ENCODE data around the gene MEIOSIN. TPM values are rescaled to one million over a fixed set of nuclear protein-coding genes. Genes with fewer than 3 reads are reported as not detected.
"Not testable (repeated sequence)": the region's sequence is repeated elsewhere in the genome, so short reads cannot be mapped to it uniquely, and the experiment has no call there.

Gene MEIOSIN
- total RNA-seq, 1 donor from 2014 or later, result not detected

GRCh38 chr19:45739498-45740439 lies 6.5 kb downstream of the MEIOSIN start:
- H3K9me3 Mint-ChIP-seq, result no peaks in the 10 kb centered on the region
- no peak for DNase-seq (ENCODE audit: low spot score)
- H3K27ac Mint-ChIP-seq, result no peak overlapping the region
- H3K36me3 Mint-ChIP-seq (ENCODE audit: low read depth), result no peaks in the 10 kb centered on the region
- intact Hi-C loops (cut with micrococcal nuclease), result no loop called here
- H3K27me3 Mint-ChIP-seq (ENCODE audit: insufficient read depth), result peaks cover 14% of the 10 kb centered on the region
- H3K4me3 Mint-ChIP-seq, result no peak overlapping the region
- H3K4me1 Mint-ChIP-seq (ENCODE audit: low read depth), result no peaks in the 10 kb centered on the region

- H3K4me3 Mint-ChIP-seq, result no peak overlapping the region
- H3K9me3 Mint-ChIP-seq, result no peaks in the 10 kb centered on the region
- no peak overlapping the region for H3K27ac Mint-ChIP-seq
- DNase-seq (ENCODE audit: low spot score), result no peak
- intact Hi-C loops (cut with micrococcal nuclease), result no loop called here
- H3K27me3 Mint-ChIP-seq (ENCODE audit: insufficient read depth), result peaks cover 26% of the 10 kb centered on the region
- no peaks in the 10 kb centered on the region for H3K4me1 Mint-ChIP-seq (ENCODE audit: low read depth)
- H3K36me3 Mint-ChIP-seq (ENCODE audit: low read depth), result no peaks in the 10 kb centered on the region
These were observed 9.7 kb downstream of the MEIOSIN start for GRCh38 chr19:45742969-45743368.

GRCh38 chr19:45745606-45746005 lies 12.4 kb downstream of the MEIOSIN start:
- DNase-seq (ENCODE audit: low spot score), result no peak
- no peaks in the 10 kb centered on the region for H3K36me3 Mint-ChIP-seq (ENCODE audit: low read depth)
- H3K27ac Mint-ChIP-seq, result no peak overlapping the region
- H3K9me3 Mint-ChIP-seq, result no peaks in the 10 kb centered on the region
- no peaks in the 10 kb centered on the region for H3K4me1 Mint-ChIP-seq (ENCODE audit: low read depth)
- H3K4me3 Mint-ChIP-seq, result no peak overlapping the region
- H3K27me3 Mint-ChIP-seq (ENCODE audit: insufficient read depth), result peaks cover 22% of the 10 kb centered on the region
- intact Hi-C loops (cut with micrococcal nuclease), result no loop called here

GRCh38 chr19:45746866-45747265 lies 13.6 kb downstream of the MEIOSIN start:
- DNase-seq (ENCODE audit: low spot score), result no peak
- intact Hi-C loops (cut with micrococcal nuclease), result no loop called here
- H3K4me1 Mint-ChIP-seq (ENCODE audit: low read depth), result no peaks in the 10 kb centered on the region
- H3K36me3 Mint-ChIP-seq (ENCODE audit: low read depth), result no peaks in the 10 kb centered on the region
- H3K4me3 Mint-ChIP-seq, result no peak overlapping the region
- no peaks in the 10 kb centered on the region for H3K9me3 Mint-ChIP-seq
- no peak overlapping the region for H3K27ac Mint-ChIP-seq
- H3K27me3 Mint-ChIP-seq (ENCODE audit: insufficient read depth), result peaks cover 22% of the 10 kb centered on the region

GRCh38 chr19:45747513-45747912 lies 14.3 kb downstream of the MEIOSIN start:
- Mint-ChIP-seq H3K27me3 (ENCODE audit: insufficient read depth) (peaks cover 22% of the 10 kb centered on the region), H3K4me1 (ENCODE audit: low read depth) (no peaks in the 10 kb centered on the region), H3K4me3 (no peak overlapping the region), H3K9me3 (no peaks in the 10 kb centered on the region), H3K27ac (no peak overlapping the region), H3K36me3 (ENCODE audit: low read depth) (no peaks in the 10 kb centered on the region)
- intact Hi-C loops (cut with micrococcal nuclease), result no loop called here
- no peak for DNase-seq (ENCODE audit: low spot score)

GRCh38 chr19:45751483-45751882 lies 18.2 kb downstream of the MEIOSIN start:
- H3K27me3 Mint-ChIP-seq (ENCODE audit: insufficient read depth); H3K9me3 Mint-ChIP-seq; DNase-seq (ENCODE audit: low spot score); intact Hi-C loops (cut with micrococcal nuclease); H3K36me3 Mint-ChIP-seq (ENCODE audit: low read depth); H3K27ac Mint-ChIP-seq; H3K4me3 Mint-ChIP-seq; H3K4me1 Mint-ChIP-seq (ENCODE audit: low read depth): not testable (repeated sequence)

GRCh38 chr19:45752639-45753038 lies 19.4 kb downstream of the MEIOSIN start:
- Mint-ChIP-seq H3K27ac (no peak overlapping the region), H3K4me3 (no peak overlapping the region), H3K4me1 (ENCODE audit: low read depth) (no peaks in the 10 kb centered on the region), H3K36me3 (ENCODE audit: low read depth) (no peaks in the 10 kb centered on the region), H3K9me3 (no peaks in the 10 kb centered on the region), H3K27me3 (ENCODE audit: insufficient read depth) (no peaks in the 10 kb centered on the region)
- no peak for DNase-seq (ENCODE audit: low spot score)
- intact Hi-C loops (cut with micrococcal nuclease), result no loop called here

GRCh38 chr19:45753548-45753947 lies 20.3 kb downstream of the MEIOSIN start:
- H3K27ac Mint-ChIP-seq, result no peak overlapping the region
- no peak overlapping the region for H3K4me3 Mint-ChIP-seq
- H3K9me3 Mint-ChIP-seq, result no peaks in the 10 kb centered on the region
- H3K4me1 Mint-ChIP-seq (ENCODE audit: low read depth), result no peaks in the 10 kb centered on the region
- no peaks in the 10 kb centered on the region for H3K27me3 Mint-ChIP-seq (ENCODE audit: insufficient read depth)
- H3K36me3 Mint-ChIP-seq (ENCODE audit: low read depth), result no peaks in the 10 kb centered on the region
- DNase-seq (ENCODE audit: low spot score), result no peak
- intact Hi-C loops (cut with micrococcal nuclease), result no loop called here

- Mint-ChIP-seq H3K9me3 (no peaks in the 10 kb centered on the region), H3K4me3 (no peak overlapping the region), H3K27ac (no peak overlapping the region), H3K36me3 (ENCODE audit: low read depth) (no peaks in the 10 kb centered on the region), H3K4me1 (ENCODE audit: low read depth) (no peaks in the 10 kb centered on the region), H3K27me3 (ENCODE audit: insufficient read depth) (peaks cover 1% of the 10 kb centered on the region)
- intact Hi-C loops (cut with micrococcal nuclease), result no loop called here
- DNase-seq (ENCODE audit: low spot score), result no peak
These were observed 21.1 kb downstream of the MEIOSIN start for GRCh38 chr19:45754323-45754722.

- DNase-seq (ENCODE audit: low spot score), result no peak
- Mint-ChIP-seq H3K9me3 (no peaks in the 10 kb centered on the region), H3K4me3 (no peak overlapping the region), H3K36me3 (ENCODE audit: low read depth) (no peaks in the 10 kb centered on the region), H3K27me3 (ENCODE audit: insufficient read depth) (peaks cover 7% of the 10 kb centered on the region), H3K4me1 (ENCODE audit: low read depth) (no peaks in the 10 kb centered on the region), H3K27ac (no peak overlapping the region)
- intact Hi-C loops (cut with micrococcal nuclease), result no loop called here
These were observed 24.5 kb downstream of the MEIOSIN start for GRCh38 chr19:45757695-45758094.

GRCh38 chr19:45758921-45759320 lies 25.7 kb downstream of the MEIOSIN start:
- Mint-ChIP-seq H3K9me3 (no peaks in the 10 kb centered on the region), H3K27me3 (ENCODE audit: insufficient read depth) (peaks cover 7% of the 10 kb centered on the region), H3K36me3 (ENCODE audit: low read depth) (no peaks in the 10 kb centered on the region), H3K4me3 (no peak overlapping the region), H3K4me1 (ENCODE audit: low read depth) (no peaks in the 10 kb centered on the region), H3K27ac (no peak overlapping the region)
- intact Hi-C loops (cut with micrococcal nuclease), result no loop called here
- no peak for DNase-seq (ENCODE audit: low spot score)

- Mint-ChIP-seq H3K36me3 (ENCODE audit: low read depth) (no peaks in the 10 kb centered on the region), H3K27me3 (ENCODE audit: insufficient read depth) (peaks cover 22% of the 10 kb centered on the region), H3K9me3 (no peaks in the 10 kb centered on the region), H3K27ac (no peak overlapping the region), H3K4me3 (no peak overlapping the region), H3K4me1 (ENCODE audit: low read depth) (no peaks in the 10 kb centered on the region)
- no peak for DNase-seq (ENCODE audit: low spot score)
- intact Hi-C loops (cut with micrococcal nuclease), result no loop called here
These were observed 28.5 kb downstream of the MEIOSIN start for GRCh38 chr19:45761714-45762113.

- Mint-ChIP-seq H3K27me3 (ENCODE audit: insufficient read depth) (peaks cover 26% of the 10 kb centered on the region), H3K9me3 (no peaks in the 10 kb centered on the region), H3K4me1 (ENCODE audit: low read depth) (no peaks in the 10 kb centered on the region), H3K36me3 (ENCODE audit: low read depth) (no peaks in the 10 kb centered on the region), H3K4me3 (no peak overlapping the region), H3K27ac (no peak overlapping the region)
- intact Hi-C loops (cut with micrococcal nuclease), result no loop called here
- DNase-seq (ENCODE audit: low spot score), result no peak
These were observed 29.8 kb downstream of the MEIOSIN start for GRCh38 chr19:45762870-45763631.

Data from activated T-helper 1 cell treated with anti-CD3 and anti-CD28 coated beads, Interleukin-12 subunit alpha, Interleukin-12 subunit beta, Interleukin-2, Interleukin-4 antibody, amounts not matched to agents 30 ng/mL and 10 ng/mL and 1 ng/mL, durations not matched to agents 14 hours and 24 hours and 36 hours (primary cell).